IMR-90 (cell line): ENCODE results near the gene MOB3B. TPM values are rescaled to one million over a fixed set of nuclear protein-coding genes. Genes with fewer than 3 reads are reported as not detected.

ENCODE experiments used
- ATAC-seq: fragments of 200-7000 bp; cut with Tn5 transposase; 2 replicates; pipeline ENCODE4 v1.9.1; 2020; ENCODE audit warnings: low read depth, mild to moderate bottlenecking, moderate library complexity
- BruUV-seq: library from RNA; stranded (reverse); fragments of 400-500 nt; replicated peaks from 2 replicates; lab custom pipeline; 2021; lab: Mats Ljungman, UMichigan
- CTCF ChIA-PET: fragments of 300-600 bp; formaldehyde crosslinking; extraction: SDS; loops from one replicate; lab custom pipeline; 2021; ENCODE audit warnings: antibody characterized with exemption; lab: Yijun Ruan, JAX
- POLR2A ChIA-PET: fragments of 300-600 bp; sonication (Branson Sonifier 250); formaldehyde crosslinking; loops from one replicate; lab custom pipeline; 2022; ENCODE audit warnings: antibody characterized with exemption; ENCODE audit not compliant: unreplicated experiment; lab: Charles Lee
- DNase-seq: peaks from one replicate; pipeline ENCODE4 v3.0.0; 2013
- H2AFZ ChIP-seq: replicated peaks from 2 replicates; pipeline ENCODE3; 2013; ENCODE audit warnings: low read length, mild to moderate bottlenecking; ENCODE audit not compliant: poor library complexity
- H2AK5ac ChIP-seq: 2 replicates; pipeline ENCODE4 v1.6.1; 2013; ENCODE audit warnings: low read depth, low read length, inconsistent platforms
- H2AK9ac ChIP-seq: replicated peaks from 2 replicates; pipeline ENCODE3; 2013; ENCODE audit warnings: mild to moderate bottlenecking, low read depth, low read length, moderate library complexity; ENCODE audit not compliant: poor library complexity
- H2BK120ac ChIP-seq: 2 replicates; pipeline ENCODE4 v1.6.1; 2013; ENCODE audit warnings: low read depth, low read length, inconsistent platforms
- H2BK15ac ChIP-seq: 3 replicates; pipeline ENCODE4 v1.6.1; 2013; ENCODE audit warnings: low read depth, low read length, inconsistent platforms
- H2BK20ac ChIP-seq: 2 replicates; pipeline ENCODE4 v1.6.1; 2013; ENCODE audit warnings: low read depth, mild to moderate bottlenecking, inconsistent platforms, low read length, moderate library complexity
- H2BK5ac ChIP-seq: 2 replicates; pipeline ENCODE4 v1.6.1; 2013; ENCODE audit warnings: mild to moderate bottlenecking, low read depth, low read length, inconsistent platforms; ENCODE audit not compliant: poor library complexity, severe bottlenecking
- H3K14ac ChIP-seq: replicated peaks from 2 replicates; pipeline ENCODE4 v1.6.1; 2013; ENCODE audit warnings: low read depth, low read length, inconsistent platforms
- H3K18ac ChIP-seq: 2 replicates; pipeline ENCODE4 v1.6.1; 2013; ENCODE audit warnings: low read depth, low read length, control low read depth
- H3K23ac ChIP-seq: 2 replicates; pipeline ENCODE4 v1.6.1; 2013; ENCODE audit warnings: low read depth, low read length, inconsistent platforms
- H3K27ac ChIP-seq: 2 replicates; pipeline ENCODE4 v1.5.1; 2013; ENCODE audit warnings: mild to moderate bottlenecking, control low read depth, low read length; ENCODE audit not compliant: insufficient read depth
- H3K27me3 ChIP-seq: 2 replicates; pipeline ENCODE4 v1.6.1; 2013; ENCODE audit warnings: low read length; ENCODE audit not compliant: control insufficient read depth, insufficient read depth
- H3K36me3 ChIP-seq: 2 replicates; pipeline ENCODE4 v1.6.1; 2013; ENCODE audit warnings: low read length, mixed read lengths; ENCODE audit not compliant: control insufficient read depth, insufficient read depth
- H3K4ac ChIP-seq: 2 replicates; pipeline ENCODE4 v1.6.1; 2013; ENCODE audit warnings: low read depth, low read length, inconsistent platforms
- H3K4me1 ChIP-seq: 2 replicates; pipeline ENCODE4 v1.6.1; 2013; ENCODE audit warnings: low read length, mixed read lengths; ENCODE audit not compliant: control insufficient read depth, insufficient read depth
- H3K4me2 ChIP-seq: 2 replicates; pipeline ENCODE4 v1.6.1; 2013; ENCODE audit warnings: low read depth, mild to moderate bottlenecking, control low read depth, low read length, moderate library complexity
- H3K4me3 ChIP-seq: 2 replicates; pipeline ENCODE4 v1.5.1; 2013; ENCODE audit warnings: low read depth, mild to moderate bottlenecking, control low read depth, low read length, moderate library complexity; ENCODE audit not compliant: insufficient read depth
- H3K56ac ChIP-seq: 2 replicates; pipeline ENCODE4 v1.6.1; 2013; ENCODE audit warnings: low read length, inconsistent platforms; ENCODE audit not compliant: insufficient read depth; ENCODE audit errors: extremely low read depth
- H3K79me1 ChIP-seq, 2 experiments: 2 replicates each; pipeline ENCODE4 v1.6.1; 2013; ENCODE audit warnings: low read length in 2 of 2, inconsistent platforms in 1 of 2, low read depth in 1 of 2
- H3K9ac ChIP-seq: 2 replicates; pipeline ENCODE4 v1.6.1; 2013; ENCODE audit warnings: low read depth, low read length, control low read depth
- H3K9me1 ChIP-seq: 2 replicates; pipeline ENCODE4 v1.6.1; 2013; ENCODE audit warnings: low read length, inconsistent platforms; ENCODE audit not compliant: insufficient read depth
- H3K9me3 ChIP-seq: 2 replicates; pipeline ENCODE4 v1.6.1; 2013; ENCODE audit warnings: low read length; ENCODE audit not compliant: control insufficient read depth, insufficient read depth
- H4K20me1 ChIP-seq: 2 replicates; pipeline ENCODE4 v1.6.1; 2013; ENCODE audit warnings: low read length, inconsistent platforms; ENCODE audit not compliant: insufficient read depth
- H4K5ac ChIP-seq: 2 replicates; pipeline ENCODE4 v1.6.1; 2013; ENCODE audit warnings: mild to moderate bottlenecking, low read depth, low read length, control low read depth
- H4K8ac ChIP-seq, 2 experiments: 2 replicates each; pipeline ENCODE4 v1.6.1; 2013; ENCODE audit warnings: low read depth in 2 of 2, low read length in 2 of 2, control low read depth in 1 of 2, inconsistent platforms in 1 of 2
- H4K91ac ChIP-seq: 2 replicates; pipeline ENCODE4 v1.6.1; 2013; ENCODE audit warnings: low read depth, low read length, inconsistent platforms; ENCODE audit not compliant: insufficient read depth
- BHLHE40 ChIP-seq: fragments of 150-350 bp; IDR thresholded peaks from 2 replicates; pipeline ENCODE4 v1.6.1; 2016; ENCODE audit warnings: mild to moderate bottlenecking, low read depth, low read length
- CEBPB ChIP-seq: IDR thresholded peaks from 2 replicates; pipeline ENCODE4 v1.6.1; 2012; ENCODE audit warnings: low read depth, low read length, improper control_type of control experiment
- CHD1 ChIP-seq: IDR thresholded peaks from 2 replicates; pipeline ENCODE4 v1.6.1; 2012; ENCODE audit warnings: low read depth, low read length, improper control_type of control experiment
- CTCF ChIP-seq: conservative IDR thresholded peaks from 2 replicates; pipeline ENCODE4 v1.5.1; 2012; ENCODE audit warnings: mild to moderate bottlenecking, low read depth, low read length, improper control_type of control experiment
- ELK1 ChIP-seq: fragments of 150-350 bp; IDR thresholded peaks from 2 replicates; pipeline ENCODE4 v1.6.1; 2016; ENCODE audit warnings: low read depth, mild to moderate bottlenecking, low read length, moderate library complexity, borderline replicate concordance
- FOS ChIP-seq: fragments of 150-350 bp; IDR thresholded peaks from 2 replicates; pipeline ENCODE4 v1.6.1; 2016; ENCODE audit warnings: low read depth, low read length
- MAFK ChIP-seq: IDR thresholded peaks from 2 replicates; pipeline ENCODE4 v1.6.1; 2012; ENCODE audit warnings: low read depth, low read length, improper control_type of control experiment
- MAZ ChIP-seq: IDR thresholded peaks from 2 replicates; pipeline ENCODE4 v1.6.1; 2012; ENCODE audit warnings: low read depth, mild to moderate bottlenecking, low read length, improper control_type of control experiment, moderate library complexity, borderline replicate concordance
- MXI1 ChIP-seq: IDR thresholded peaks from 2 replicates; pipeline ENCODE4 v1.6.1; 2012; ENCODE audit warnings: low read depth, mild to moderate bottlenecking, low read length, moderate library complexity, borderline replicate concordance
- NFE2L2 ChIP-seq: fragments of 150-350 bp; IDR thresholded peaks from 2 replicates; pipeline ENCODE4 v1.6.1; 2016; ENCODE audit warnings: low read depth, mild to moderate bottlenecking, low read length
- POLR2A ChIP-seq: IDR thresholded peaks from 2 replicates; pipeline ENCODE4 v1.6.1; 2012; ENCODE audit warnings: mild to moderate bottlenecking, low read depth, low read length
- RAD21 ChIP-seq: IDR thresholded peaks from 2 replicates; pipeline ENCODE4 v1.6.1; 2012; ENCODE audit warnings: low read length, improper control_type of control experiment
- RCOR1 ChIP-seq: IDR thresholded peaks from 2 replicates; pipeline ENCODE4 v1.6.1; 2012; ENCODE audit warnings: mild to moderate bottlenecking, low read length, improper control_type of control experiment; ENCODE audit not compliant: insufficient replicate concordance
- RFX5 ChIP-seq: IDR thresholded peaks from 2 replicates; pipeline ENCODE4 v1.8.0; 2012; ENCODE audit warnings: low read depth, mild to moderate bottlenecking, low read length, moderate library complexity
- SMC3 ChIP-seq: fragments of 150-350 bp; IDR thresholded peaks from 2 replicates; pipeline ENCODE4 v1.6.1; 2016; ENCODE audit warnings: low read depth, mild to moderate bottlenecking, antibody characterized with exemption, low read length, moderate library complexity
- USF2 ChIP-seq: fragments of 150-350 bp; IDR thresholded peaks from 2 replicates; pipeline ENCODE4 v1.6.1; 2017; ENCODE audit warnings: mild to moderate bottlenecking, antibody characterized with exemption, low read length, low read depth
- WGBS, 2 experiments: methylation state at CpG; one replicate each; pipeline versions ENCODE4 v1.1.5 to v1.1.7; 2013; ENCODE audit warnings: missing lambda C conversion rate in 2 of 2; ENCODE audit not compliant: insufficient read length in 1 of 2; ENCODE audit errors: extremely low coverage in 2 of 2; 5-methylcytosine and 5-hydroxymethylcytosine counted together
- dilution Hi-C: fragments of 300-500 bp; cut with HindIII; formaldehyde crosslinking; loops from one replicate; pipeline ENCODE4 v1.14.3; 2018; ENCODE audit warnings: low sequenced_read_pairs; ENCODE audit not compliant: unreplicated experiment
- in situ Hi-C: fragments of 300-500 bp; cut with MboI; formaldehyde crosslinking; loops from 3 replicates; pipeline ENCODE4 v1.14.3; 2019; ENCODE audit warnings: low sequenced_read_pairs, inconsistent platforms, mixed read lengths
- intact Hi-C: fragments of 100-400 bp; cut with micrococcal nuclease; formaldehyde crosslinking; loops from 2 replicates; pipeline ENCODE4 v1.10.0; 2022
- polyA plus RNA-seq, 3 experiments: library from polyadenylated mRNA; depleted of rRNA; stranded (reverse); fragments of >200 nt; gene quantifications; 2 replicates each; pipeline ENCODE4 v1.2.3, GENCODE V29; 2012; ENCODE audit warnings: low replicate concordance in 1 of 3
- total RNA-seq: library from RNA; depleted of rRNA; stranded (reverse); fragments of >200 nt; gene quantifications from 2 replicates; pipeline ENCODE4 v1.2.3, GENCODE V29; 2012

MOB3B gene
- total and polyA plus RNA-seq, 2 of the 4 experiments (the other 2 are of a cell fraction): under 0.01 to 0.02 TPM

- dilution Hi-C loops (no loop called here), in situ Hi-C loops (no loop called here), intact Hi-C loops (no loop called here)
- no peak overlapping the region for H3K4ac ChIP-seq
- no peak overlapping the region for H3K9ac ChIP-seq
- no peak overlapping the region for H3K18ac ChIP-seq
- no peak overlapping the region for H2BK20ac ChIP-seq
- POLR2A ChIA-PET: no interaction called here
- H2BK5ac ChIP-seq: no peak overlapping the region
- no peak overlapping the region for H3K14ac ChIP-seq
- H3K9me3 ChIP-seq: no peaks in the 10 kb centered on the region
- no peak overlapping the region for H3K27ac ChIP-seq
- no peak overlapping the region for H4K5ac ChIP-seq
- no TSS peak for BruUV-seq
- H3K9me1 ChIP-seq: peaks cover 6% of the 10 kb centered on the region; the same call in 1 of the 2 replicates
- H4K91ac ChIP-seq: no peak overlapping the region
- CTCF ChIA-PET: no interaction called here
- H3K27me3 ChIP-seq: no peaks in the 10 kb centered on the region; the same call in 1 of the 2 replicates
- H4K8ac ChIP-seq: no peak overlapping the region
- no peak overlapping the region for H3K56ac ChIP-seq
- WGBS, 2 experiments: no CpG with 5 or more reads among the region's 3 CpGs
- no peak overlapping the region for H2AK9ac ChIP-seq
- DNase-seq (no peak), ATAC-seq (no peak)
- H2BK15ac ChIP-seq: no peak overlapping the region
- H3K4me1 ChIP-seq: peaks cover 11% of the 10 kb centered on the region
- H3K4me2 ChIP-seq: no peak overlapping the region
- H2AK5ac ChIP-seq: no peak overlapping the region
- H3K36me3 ChIP-seq: no peaks in the 10 kb centered on the region
- H2AFZ ChIP-seq: no peak overlapping the region
- no peak overlapping the region for H2BK120ac ChIP-seq
- no peak overlapping the region for H3K4me3 ChIP-seq
- no peak for TF ChIP-seq RFX5
- TF ChIP-seq MAFK: no peak
- TF ChIP-seq ELK1: no peak
- no peak for TF ChIP-seq BHLHE40
- TF ChIP-seq RCOR1: no peak
- TF ChIP-seq RAD21: no peak
- TF ChIP-seq FOS: no peak
- TF ChIP-seq CHD1: no peak
- no peak for TF ChIP-seq MAZ
- no peak for TF ChIP-seq MXI1
- TF ChIP-seq USF2: no peak
- no peak for TF ChIP-seq POLR2A
- no peak for TF ChIP-seq CEBPB
- TF ChIP-seq SMC3: no peak
- no peak for TF ChIP-seq NFE2L2
- TF ChIP-seq CTCF: no peak
- H3K79me1 ChIP-seq: no peaks in the 10 kb centered on the region
- H3K23ac ChIP-seq: no peak overlapping the region
- H4K20me1 ChIP-seq: no peaks in the 10 kb centered on the region
Measured at GRCh38 chr9:27536168-27536567, 6.6 kb upstream of the MOB3B start.
